ENCODE results near the gene POLR3B. TPM values are rescaled to one million over a fixed set of nuclear protein-coding genes. Genes with fewer than 3 reads are reported as not detected.

POLR3B gene
- total and polyA plus RNA-seq, 2 of the 8 experiments (the other 6 are each of a cell fraction or from before 2014, with no cell fraction given), result 5.0 to 13.2 TPM

GRCh38 chr12:106353175-106353574 lies 4.4 kb upstream of the POLR3B start:
- Histone ChIP-seq H3K79me2 (ENCODE audit: control insufficient read depth in 1 of 2, insufficient read depth in 2 of 2, low read length in 2 of 2) (no peaks in the 10 kb centered on the region), H4K20me1 (replicated peaks in 1 of 2; ENCODE audit: control insufficient read depth in 1 of 2, insufficient read depth in 2 of 2, low read length in 2 of 2) (no peaks in the 10 kb centered on the region), H3K56ac (replicated peaks; ENCODE audit: insufficient read length, low read depth, low read length) (no peak overlapping the region), H2BK20ac (ENCODE audit: low read length) (no peak overlapping the region), H4K91ac (replicated peaks; ENCODE audit: insufficient read length, low read length) (no peak overlapping the region), H2BK12ac (ENCODE audit: low read depth, low read length) (no peak overlapping the region), H4K8ac (ENCODE audit: extremely low read depth, insufficient read depth, low read length) (no peak overlapping the region), H4K5ac (ENCODE audit: insufficient read length, low read depth, low read length) (no peak overlapping the region), H2BK5ac (ENCODE audit: low read depth, low read length) (no peak overlapping the region), H3K4me2 (ENCODE audit: insufficient read depth in 1 of 2, low read depth in 2 of 2, low read length in 2 of 2) (no peak overlapping the region), H3K9ac (replicated peaks in 1 of 4; ENCODE audit: extremely low read depth in 1 of 4, low read depth in 3 of 4, low read length in 3 of 4) (no peak overlapping the region), H3K9me3 (ENCODE audit: insufficient read depth in 2 of 2, low read depth in 1 of 2, low read length in 1 of 2) (no peaks in the 10 kb centered on the region), H3K27ac (ENCODE audit: low read depth, low read length) (no peak overlapping the region), H3K4me3 (ENCODE audit: extremely low read depth in 1 of 4, insufficient read depth in 2 of 4, low read depth in 3 of 4, low read length in 4 of 4) (no peak overlapping the region), H3K4ac (replicated peaks; ENCODE audit: insufficient read length, low read depth, low read length) (no peak overlapping the region), H2AFZ (ENCODE audit: low read length) (no peak overlapping the region), H3K23me2 (ENCODE audit: low read depth, low read length) (peaks cover 4% of the 10 kb centered on the region; the same call in 1 of the 2 replicates), H2BK120ac (replicated peaks; ENCODE audit: low read depth, low read length) (no peak overlapping the region), H3K18ac (ENCODE audit: extremely low read depth, low read length) (no peak overlapping the region), H3K36me3 (ENCODE audit: control insufficient read depth in 2 of 4, insufficient read depth in 4 of 4, low read length in 3 of 4) (no peaks in the 10 kb centered on the region), H2BK15ac (ENCODE audit: low read length) (no peak overlapping the region), H3K4me1 (replicated peaks in 1 of 4; ENCODE audit: control insufficient read depth in 3 of 4, insufficient read depth in 4 of 4, low read length in 3 of 4) (no peaks in the 10 kb centered on the region; a peak in 2 of 7 replicates), H3K27me3 (replicated peaks in 1 of 4; ENCODE audit: control insufficient read depth in 3 of 4, extremely low read depth in 1 of 4, insufficient read depth in 3 of 4, low read length in 3 of 4) (no peaks in the 10 kb centered on the region), H3K14ac (ENCODE audit: insufficient read length) (no peak overlapping the region), H2AK5ac (ENCODE audit: low read depth, low read length) (no peak overlapping the region), H3K23ac (ENCODE audit: insufficient read length) (no peak overlapping the region), H3K79me1 (ENCODE audit: low read depth, low read length) (no peaks in the 10 kb centered on the region)
- POLR2A ChIA-PET (ENCODE audit: partially characterized antibody), result no interaction called here
- FAIRE-seq (no peak), DNase-seq (ENCODE audit: low read depth in 1 of 2, low spot score in 2 of 2) (no peak)
- TF ChIP-seq MAFK (IDR thresholded peaks at IDR 0.05; ENCODE audit: low read depth, low read length) (peak; percentile 77), KDM4A (IDR thresholded peaks at IDR 0.05; ENCODE audit: low read depth, low read length, severe bottlenecking) (no peak)
- CTCF ChIA-PET (ENCODE audit: partially characterized antibody), result interaction anchor here (0.7 to 1.9 kb wide), 3 partner anchors 12 to 130 kb away, joined by 3 to 6 read pairs (median 4); no protein-coding TSS in a partner anchor
- 79% methylated on average over 6 of the region's 6 CpGs; no CpG with 5 or more reads in 1 of the 2 experiments for WGBS, 2 experiments (ENCODE audit: extremely low coverage in 1 of 2, insufficient coverage in 1 of 2, insufficient read length in 1 of 2, insufficient replicate concordance in 2 of 2, low coverage in 1 of 2, low lambda C conversion rate in 2 of 2, missing lambda C conversion rate in 1 of 2)

Data from H1 (cell line).